HT-29 (cell line): ENCODE data around the gene LRRTM2. TPM values are rescaled to one million over a fixed set of nuclear protein-coding genes. Genes with fewer than 3 reads are reported as not detected.

Source experiments
- DNase-seq: peaks from one replicate; pipeline ENCODE4 v3.0.0-alpha.2; 2015; ENCODE audit warnings: low spot score
- total RNA-seq: library from RNA; depleted of rRNA; stranded (reverse); fragments of >200 nt; shearing (Covaris generic); gene quantifications from 2 replicates; pipeline ENCODE4 v1.2.3, GENCODE V29; 2014

The LRRTM2 gene
- total RNA-seq, 1 experiment from 2014 or later: not detected

- no peak for DNase-seq
These were observed 8.1 kb upstream of the LRRTM2 start for GRCh38 chr5:138883211-138883610.

GRCh38 chr5:138878437-138879235, 3.5 kb upstream of the LRRTM2 start:
- DNase-seq: no peak

- no peak for DNase-seq
These were observed 1.7 kb upstream of the LRRTM2 start for GRCh38 chr5:138876811-138877210.

GRCh38 chr5:138875946-138876345, 811 bp upstream of the LRRTM2 start:
- no peak for DNase-seq

GRCh38 chr5:138875552-138875875, 379 bp upstream of the LRRTM2 start:
- DNase-seq: no peak

- no peak for DNase-seq
These were observed 894 bp downstream of the LRRTM2 start for GRCh38 chr5:138874241-138874640.

GRCh38 chr5:138873466-138874221, 1.5 kb downstream of the LRRTM2 start:
- no peak for DNase-seq

GRCh38 chr5:138872841-138873465, 2.2 kb downstream of the LRRTM2 start:
- DNase-seq: no peak

GRCh38 chr5:138870611-138871010, 4.5 kb downstream of the LRRTM2 start:
- no peak for DNase-seq

- DNase-seq: no peak
These were observed 5.2 kb downstream of the LRRTM2 start for GRCh38 chr5:138869763-138870500.

GRCh38 chr5:138869038-138869437, 6.1 kb downstream of the LRRTM2 start:
- DNase-seq: no peak

- DNase-seq: no peak
These were observed 8.1 kb downstream of the LRRTM2 start for GRCh38 chr5:138867011-138867410.

GRCh38 chr5:138853132-138853531, 22.0 kb downstream of the LRRTM2 start:
- DNase-seq: no peak

- DNase-seq: no peak
These were observed 24.2 kb downstream of the LRRTM2 start for GRCh38 chr5:138850865-138851435.

GRCh38 chr5:138849882-138850281, 25.3 kb downstream of the LRRTM2 start:
- DNase-seq: no peak

- DNase-seq: no peak
These were observed 25.7 kb downstream of the LRRTM2 start for GRCh38 chr5:138849439-138849838.

GRCh38 chr5:138844812-138845513, 30.2 kb downstream of the LRRTM2 start:
- no peak for DNase-seq

- DNase-seq: no peak
These were observed 31.0 kb downstream of the LRRTM2 start for GRCh38 chr5:138844125-138844461.

GRCh38 chr5:138843316-138844124, 31.6 kb downstream of the LRRTM2 start:
- DNase-seq: no peak

- no peak for DNase-seq
These were observed 33.6 kb downstream of the LRRTM2 start for GRCh38 chr5:138841531-138841930.
